Kidney (tissue), 14 donors: ENCODE results near the gene FAM20B. TPM values are rescaled to one million over a fixed set of nuclear protein-coding genes. Genes with fewer than 3 reads are reported as not detected.
A peak's percentile ranks its signal among the peaks of the same experiment; 100 is the strongest.

Source experiments
- DNase-seq, 5 donors: peaks; one replicate each; pipeline ENCODE4 v3.0.0-alpha.2; 2013 to 2020
- FAIRE-seq: peaks from 2 replicates; lab custom pipeline; 2012; peaks lifted over from hg19 to GRCh38; lab: Jason Lieb, UNC
- H3K27ac ChIP-seq, 2 donors: one replicate each; pipeline ENCODE4 v1.7.0; 2013; ENCODE audit warnings: low read depth in 2 of 2, low read length in 2 of 2, inconsistent platforms in 1 of 2
- H3K27me3 ChIP-seq: one replicate; pipeline ENCODE4 v1.7.1; 2013; ENCODE audit warnings: low read length, inconsistent platforms; ENCODE audit not compliant: control insufficient read depth, insufficient read depth
- H3K36me3 ChIP-seq, 3 donors: one replicate each; pipeline versions ENCODE4 v1.7.0 to v1.7.1; 2013; ENCODE audit warnings: low read length in 3 of 3, control low read depth in 1 of 3, inconsistent platforms in 1 of 3; ENCODE audit not compliant: insufficient read depth in 3 of 3, control insufficient read depth in 2 of 3
- H3K4me1 ChIP-seq, 3 donors: one replicate each; pipeline versions ENCODE4 v1.7.0 to v1.7.1; 2013; ENCODE audit warnings: low read length in 3 of 3, inconsistent platforms in 1 of 3, low read depth in 1 of 3; ENCODE audit not compliant: control insufficient read depth in 2 of 3, insufficient read depth in 2 of 3
- H3K4me3 ChIP-seq, 3 donors: one replicate each; pipeline versions ENCODE4 v1.7.0 to v1.8.1; 2013; ENCODE audit warnings: low read length in 3 of 3, control low read depth in 1 of 3, inconsistent platforms in 1 of 3
- H3K9ac ChIP-seq, 3 donors: one replicate each; pipeline versions ENCODE4 v1.7.0 to v1.7.1; 2013; ENCODE audit warnings: low read length in 3 of 3, control low read depth in 1 of 3, inconsistent platforms in 1 of 3
- H3K9me3 ChIP-seq, 3 donors: one replicate each; pipeline versions ENCODE4 v1.7.0 to v1.7.1; 2013; ENCODE audit warnings: low read length in 3 of 3, control low read depth in 1 of 3, inconsistent platforms in 1 of 3; ENCODE audit not compliant: control insufficient read depth in 2 of 3, insufficient read depth in 1 of 3
- intact Hi-C: fragments of 100-400 bp; cut with DNase I; formaldehyde crosslinking; loops from one replicate; pipeline ENCODE4 v1.11.1; 2022
- polyA plus RNA-seq: library from polyadenylated mRNA; stranded (reverse); fragments of 350-450 nt; fragmentation: Illumina TruSeq; extraction: RNeasy Lipid Tissue Mini Kit (QIAGEN cat#74804); gene quantifications from one replicate; pipeline ENCODE4 v1.2.3, GENCODE V29; 2014; ENCODE audit warnings: low read depth, low replicate concordance; ENCODE audit not compliant: insufficient read depth
- total RNA-seq: library from RNA; stranded (reverse); fragmentation: NEBNext Ultra II Directional; extraction: Animal tissue kit (Norgen Biotek cat#: 25700); gene quantifications from one replicate; pipeline ENCODE4 v1.2.1, GENCODE V29; 2021
- TF ChIP-seq, protein P1 (sequence below): IDR thresholded peaks from 3 replicates; pipeline ENCODE4 v1.5.1; 2012; ENCODE audit warnings: mild to moderate bottlenecking, moderate library complexity, borderline replicate concordance; ENCODE audit not compliant: insufficient read depth; ENCODE audit errors: extremely low read depth
- donor health status: control.
- donor health status: control.
- donor health status: control.
- donor health status: control.
- donor health status: control.
- donor health status: DM: yes; HTN: yes; CAD: no.
- donor health status: Normal renal cell carcinoma (clear cell type).

FAM20B gene
- total and polyA plus RNA-seq, 2 donors from 2014 or later, result 17.0 to 50.2 TPM

DNA sequence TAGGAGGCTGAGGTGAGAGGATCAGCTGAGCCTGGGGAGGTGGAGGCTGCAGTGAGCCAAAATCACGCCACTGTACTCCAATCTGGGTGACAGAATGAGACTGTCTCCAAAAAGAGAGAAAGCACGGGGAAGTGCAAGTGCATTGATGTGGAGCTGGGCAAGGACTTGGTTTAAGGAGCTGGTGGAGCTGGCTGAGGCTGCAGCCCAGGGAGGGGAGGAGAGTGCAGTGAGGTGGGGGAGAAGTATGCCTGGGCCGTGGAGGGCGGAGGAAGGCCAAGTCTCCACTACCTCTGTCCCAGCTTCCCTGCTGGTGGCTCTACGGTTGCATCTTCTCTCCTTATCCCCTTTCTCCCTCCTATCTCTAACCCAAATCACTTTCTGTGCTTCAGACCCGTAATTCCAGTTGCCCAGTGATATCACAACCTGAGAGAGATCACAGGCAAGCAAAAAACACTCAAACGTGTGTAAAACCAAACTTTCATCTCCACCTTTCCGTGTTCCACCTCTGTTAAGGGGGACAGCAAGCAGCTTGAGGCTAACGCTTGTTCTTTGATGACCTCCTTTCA, 67.3 kb downstream of the FAM20B start:
- no peak for FAIRE-seq
- no peak overlapping the region for H3K27ac ChIP-seq

DNA sequence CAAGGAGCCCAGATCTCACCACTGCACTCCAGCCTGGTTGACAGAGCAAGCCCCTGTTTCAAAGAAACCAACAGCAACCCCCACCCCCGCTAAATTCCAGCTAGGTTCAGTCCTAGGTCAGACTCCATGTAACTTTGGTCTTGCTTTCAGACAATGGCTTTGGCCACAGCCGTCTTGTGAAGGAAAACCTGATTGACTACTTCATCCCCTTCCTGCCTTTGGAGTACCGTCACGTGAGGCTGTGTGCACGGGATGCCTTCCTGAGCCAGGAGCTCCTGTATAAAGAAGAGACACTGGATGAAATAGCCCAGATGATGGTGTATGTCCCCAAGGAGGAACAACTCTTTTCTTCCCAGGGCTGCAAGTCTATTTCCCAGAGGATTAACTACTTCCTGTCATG, 69.1 kb downstream of the FAM20B start:
- no peaks in the 10 kb centered on the region for H3K27me3 ChIP-seq
- TF ChIP-seq, protein P1, sequence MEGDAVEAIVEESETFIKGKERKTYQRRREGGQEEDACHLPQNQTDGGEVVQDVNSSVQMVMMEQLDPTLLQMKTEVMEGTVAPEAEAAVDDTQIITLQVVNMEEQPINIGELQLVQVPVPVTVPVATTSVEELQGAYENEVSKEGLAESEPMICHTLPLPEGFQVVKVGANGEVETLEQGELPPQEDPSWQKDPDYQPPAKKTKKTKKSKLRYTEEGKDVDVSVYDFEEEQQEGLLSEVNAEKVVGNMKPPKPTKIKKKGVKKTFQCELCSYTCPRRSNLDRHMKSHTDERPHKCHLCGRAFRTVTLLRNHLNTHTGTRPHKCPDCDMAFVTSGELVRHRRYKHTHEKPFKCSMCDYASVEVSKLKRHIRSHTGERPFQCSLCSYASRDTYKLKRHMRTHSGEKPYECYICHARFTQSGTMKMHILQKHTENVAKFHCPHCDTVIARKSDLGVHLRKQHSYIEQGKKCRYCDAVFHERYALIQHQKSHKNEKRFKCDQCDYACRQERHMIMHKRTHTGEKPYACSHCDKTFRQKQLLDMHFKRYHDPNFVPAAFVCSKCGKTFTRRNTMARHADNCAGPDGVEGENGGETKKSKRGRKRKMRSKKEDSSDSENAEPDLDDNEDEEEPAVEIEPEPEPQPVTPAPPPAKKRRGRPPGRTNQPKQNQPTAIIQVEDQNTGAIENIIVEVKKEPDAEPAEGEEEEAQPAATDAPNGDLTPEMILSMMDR, result no peak
- DNase-seq (peak in 1 of 5 donors; percentile 21), FAIRE-seq (no peak)
- peaks cover 2 to 25% (median 21%) of the 10 kb centered on the region in 3 donors for H3K36me3 ChIP-seq
- H3K9ac ChIP-seq, result no peak overlapping the region
- H3K4me1 ChIP-seq, result peaks cover 0 to 15% (median 8%) of the 10 kb centered on the region in 3 donors
- no peak overlapping the region for H3K4me3 ChIP-seq
- no peaks in the 10 kb centered on the region for H3K9me3 ChIP-seq
- intact Hi-C loops, result loop anchor here (10.0 kb wide), 1 partner anchor 270 kb away; the partner anchor contains the start of gene AXDND1
- H3K27ac ChIP-seq, result no peak overlapping the region

More for the DNA sequence above, 67.3 kb downstream of the FAM20B start:
- Histone ChIP-seq H3K4me1 (peaks cover 0 to 15% (median 8%) of the 10 kb centered on the region in 3 donors), H3K4me3 (no peak overlapping the region), H3K9me3 (no peaks in the 10 kb centered on the region), H3K27me3 (no peaks in the 10 kb centered on the region), H3K9ac (no peak overlapping the region), H3K36me3 (peaks cover 2 to 26% (median 21%) of the 10 kb centered on the region in 3 donors)
- TF ChIP-seq, protein P1, result no peak
- no peak for DNase-seq
- intact Hi-C loops, result loop anchor here (10.0 kb wide), 1 partner anchor 272 kb away; the partner anchor contains the start of gene AXDND1

DNA sequence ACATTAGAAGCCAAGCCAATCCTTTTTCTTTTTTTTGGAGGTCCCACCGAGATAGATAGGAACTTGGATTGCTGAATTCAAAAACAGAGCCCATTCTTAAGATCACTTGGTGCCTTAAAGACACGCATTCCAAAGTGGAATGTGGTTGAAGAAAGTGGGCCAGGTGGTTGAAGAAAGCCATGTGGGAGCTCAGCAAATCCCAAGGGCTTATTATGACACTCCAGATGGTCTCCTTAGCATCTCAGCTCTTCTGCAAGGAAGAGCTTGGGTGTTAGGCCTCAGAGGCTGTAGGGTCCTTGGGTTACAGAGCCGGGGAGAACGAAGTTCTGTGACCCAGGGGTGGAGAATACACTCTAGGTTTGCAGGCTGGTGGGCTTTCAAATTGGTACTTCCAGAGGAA, 69.7 kb downstream of the FAM20B start:
- peaks cover 2 to 25% (median 21%) of the 10 kb centered on the region in 3 donors for H3K36me3 ChIP-seq
- TF ChIP-seq, protein P1, result no peak
- FAIRE-seq, result no peak
- H3K4me3 ChIP-seq, result no peak overlapping the region
- DNase-seq, result no peak
- intact Hi-C loops, result loop anchor here (10.0 kb wide), 1 partner anchor 269 kb away; the partner anchor contains the start of gene AXDND1
- no peak overlapping the region for H3K27ac ChIP-seq
- no peaks in the 10 kb centered on the region for H3K9me3 ChIP-seq
- no peak overlapping the region for H3K9ac ChIP-seq
- peaks cover 0 to 13% (median 8%) of the 10 kb centered on the region in 3 donors for H3K4me1 ChIP-seq
- no peaks in the 10 kb centered on the region for H3K27me3 ChIP-seq
